GM12878 (cell line): ENCODE data around the gene CNTNAP2.

ENCODE experiments used
- BACH1 ChIP-seq: fragments of 450-650 bp; IDR thresholded peaks from 2 replicates; pipeline ENCODE4 v1.6.1; 2017; ENCODE audit warnings: mild to moderate bottlenecking, borderline replicate concordance
- BHLHE40 ChIP-seq, 2 experiments: fragments of 450-650 bp in 1 of 2; IDR thresholded peaks; 2 replicates each; pipeline ENCODE4 v1.6.1; 2011 to 2017; ENCODE audit warnings: low read depth in 2 of 2, borderline replicate concordance in 1 of 2, improper control_type of control experiment in 1 of 2, low read length in 1 of 2, mild to moderate bottlenecking in 1 of 2
- BRCA1 ChIP-seq: IDR thresholded peaks from 2 replicates; pipeline ENCODE4 v1.6.1; 2011; ENCODE audit warnings: low read depth, low read length, improper control_type of control experiment
- CBX5 ChIP-seq: sonication (generic); IDR thresholded peaks from 2 replicates; pipeline ENCODE4 v1.6.1; 2016; ENCODE audit warnings: low read depth, moderate library complexity, mild to moderate bottlenecking, inconsistent platforms
- CREB1 ChIP-seq: IDR thresholded peaks from 2 replicates; pipeline ENCODE4 v1.6.1; 2012; ENCODE audit warnings: low read depth, mild to moderate bottlenecking, inconsistent platforms
- CTCF ChIP-seq, 3 experiments: IDR thresholded peaks in 2 of 3; conservative IDR thresholded peaks in 1 of 3; 2 replicates each; pipeline ENCODE4 v1.5.1; 2011; ENCODE audit warnings: low read depth in 3 of 3, low read length in 3 of 3, mild to moderate bottlenecking in 3 of 3, control low read depth in 2 of 3, moderate library complexity in 2 of 3, inconsistent platforms in 1 of 3, mixed read lengths in 1 of 3; ENCODE audit not compliant: control insufficient read depth in 2 of 3, insufficient read depth in 1 of 3; ENCODE audit errors: extremely low read depth in 1 of 3
- ESRRA ChIP-seq: IDR thresholded peaks from 2 replicates; pipeline ENCODE4 v1.6.1; 2012; ENCODE audit warnings: mild to moderate bottlenecking, low read length, improper control_type of control experiment
- EZH2 ChIP-seq: IDR thresholded peaks from 2 replicates; pipeline ENCODE4 v1.6.1; 2012; ENCODE audit warnings: low read depth, mild to moderate bottlenecking, control low read depth, inconsistent platforms, low read length, borderline replicate concordance; ENCODE audit not compliant: control insufficient read depth
- HCFC1 ChIP-seq: fragments of 150-350 bp; IDR thresholded peaks from 2 replicates; pipeline ENCODE4 v1.6.1; 2014; ENCODE audit warnings: low read length
- POU2F2 ChIP-seq: IDR thresholded peaks from 3 replicates; pipeline ENCODE4 v1.6.1; 2011; ENCODE audit warnings: low read depth, mild to moderate bottlenecking, low read length, borderline replicate concordance
- RCOR1 ChIP-seq: conservative IDR thresholded peaks from 2 replicates; pipeline ENCODE4 v1.6.1; 2012; ENCODE audit warnings: low read depth, low read length, improper control_type of control experiment
- REST ChIP-seq: IDR thresholded peaks from 2 replicates; pipeline ENCODE4 v1.6.1; 2012; ENCODE audit warnings: mild to moderate bottlenecking, low read depth, low read length
- TF ChIP-seq, protein P1 (sequence below): fragments of 450-650 bp; IDR thresholded peaks from 2 replicates; pipeline ENCODE4 v1.6.1; 2017; ENCODE audit warnings: mild to moderate bottlenecking, moderate library complexity

DNA sequence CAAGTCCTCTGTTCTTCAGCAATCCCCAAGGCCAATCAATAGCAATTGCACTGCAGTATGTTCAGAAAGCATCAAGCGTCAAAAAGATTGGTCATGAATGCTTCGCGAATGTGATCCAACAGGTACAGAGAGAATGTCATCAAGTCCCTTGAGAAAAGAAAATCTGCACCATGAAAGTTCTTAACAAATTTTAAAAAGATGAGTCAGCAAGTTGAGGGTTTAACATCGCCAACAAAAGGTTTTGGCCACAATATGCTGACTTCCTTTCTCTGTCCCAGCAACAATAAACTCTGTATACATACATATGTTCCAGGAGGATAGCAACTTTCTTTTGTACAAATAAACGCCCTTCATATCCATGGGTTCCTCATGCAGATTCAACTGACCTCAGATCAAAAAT, 2305.4 kb downstream of the CNTNAP2 start:
- no peak for TF ChIP-seq EZH2
- TF ChIP-seq CTCF (IDR thresholded peaks at IDR 0.05 in 2 of 3, conservative IDR thresholded peaks at IDR 0.05 in 1 of 3; ENCODE audit: control insufficient read depth in 2 of 3, extremely low read depth in 1 of 3, insufficient read depth in 1 of 3, low read depth in 3 of 3, low read length in 3 of 3), result no peak
- no peak for TF ChIP-seq ESRRA
- no peak for TF ChIP-seq RCOR1
- TF ChIP-seq, protein P1, sequence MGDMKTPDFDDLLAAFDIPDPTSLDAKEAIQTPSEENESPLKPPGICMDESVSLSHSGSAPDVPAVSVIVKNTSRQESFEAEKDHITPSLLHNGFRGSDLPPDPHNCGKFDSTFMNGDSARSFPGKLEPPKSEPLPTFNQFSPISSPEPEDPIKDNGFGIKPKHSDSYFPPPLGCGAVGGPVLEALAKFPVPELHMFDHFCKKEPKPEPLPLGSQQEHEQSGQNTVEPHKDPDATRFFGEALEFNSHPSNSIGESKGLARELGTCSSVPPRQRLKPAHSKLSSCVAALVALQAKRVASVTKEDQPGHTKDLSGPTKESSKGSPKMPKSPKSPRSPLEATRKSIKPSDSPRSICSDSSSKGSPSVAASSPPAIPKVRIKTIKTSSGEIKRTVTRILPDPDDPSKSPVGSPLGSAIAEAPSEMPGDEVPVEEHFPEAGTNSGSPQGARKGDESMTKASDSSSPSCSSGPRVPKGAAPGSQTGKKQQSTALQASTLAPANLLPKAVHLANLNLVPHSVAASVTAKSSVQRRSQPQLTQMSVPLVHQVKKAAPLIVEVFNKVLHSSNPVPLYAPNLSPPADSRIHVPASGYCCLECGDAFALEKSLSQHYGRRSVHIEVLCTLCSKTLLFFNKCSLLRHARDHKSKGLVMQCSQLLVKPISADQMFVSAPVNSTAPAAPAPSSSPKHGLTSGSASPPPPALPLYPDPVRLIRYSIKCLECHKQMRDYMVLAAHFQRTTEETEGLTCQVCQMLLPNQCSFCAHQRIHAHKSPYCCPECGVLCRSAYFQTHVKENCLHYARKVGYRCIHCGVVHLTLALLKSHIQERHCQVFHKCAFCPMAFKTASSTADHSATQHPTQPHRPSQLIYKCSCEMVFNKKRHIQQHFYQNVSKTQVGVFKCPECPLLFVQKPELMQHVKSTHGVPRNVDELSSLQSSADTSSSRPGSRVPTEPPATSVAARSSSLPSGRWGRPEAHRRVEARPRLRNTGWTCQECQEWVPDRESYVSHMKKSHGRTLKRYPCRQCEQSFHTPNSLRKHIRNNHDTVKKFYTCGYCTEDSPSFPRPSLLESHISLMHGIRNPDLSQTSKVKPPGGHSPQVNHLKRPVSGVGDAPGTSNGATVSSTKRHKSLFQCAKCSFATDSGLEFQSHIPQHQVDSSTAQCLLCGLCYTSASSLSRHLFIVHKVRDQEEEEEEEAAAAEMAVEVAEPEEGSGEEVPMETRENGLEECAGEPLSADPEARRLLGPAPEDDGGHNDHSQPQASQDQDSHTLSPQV, result no peak
- TF ChIP-seq HCFC1, result no peak
- TF ChIP-seq CREB1, result no peak
- TF ChIP-seq BRCA1, result no peak
- TF ChIP-seq BACH1, result no peak
- TF ChIP-seq REST, result no peak
- no peak for TF ChIP-seq POU2F2
- TF ChIP-seq CBX5, result no peak
- no peak for TF ChIP-seq BHLHE40 (IDR thresholded peaks at IDR 0.05; ENCODE audit: borderline replicate concordance in 1 of 2, low read depth in 2 of 2, low read length in 1 of 2)
